Cerebellar cortex (tissue), 1 donor: Measurements from ENCODE around the gene STRADA.

Experiments
- DNase-seq: peaks from one replicate; pipeline ENCODE4 v3.0.0-alpha.2; 2015; ENCODE audit warnings: low spot score

The STRADA gene

GRCh38 chr17:63741408-63742173 lies at the start of gene STRADA:
Gene STRADA, minus strand, starts transcription at chr17:63741799. Its CDS starts 13,430 bp downstream, at chr17:63728369.
- DNase-seq, result peak; percentile 99

GRCh38 chr17:63790057-63790456 lies 48.5 kb upstream of the STRADA start:
- no peak for DNase-seq

GRCh38 chr17:63786971-63787711 lies 45.5 kb upstream of the STRADA start:
- no peak for DNase-seq

- no peak for DNase-seq
These were observed 44.5 kb upstream of the STRADA start for GRCh38 chr17:63786117-63786516.

- DNase-seq, result no peak
These were observed 44.0 kb upstream of the STRADA start for GRCh38 chr17:63785556-63785955.

GRCh38 chr17:63783522-63783921 lies 41.9 kb upstream of the STRADA start:
- no peak for DNase-seq

- DNase-seq, result no peak
These were observed 39.3 kb upstream of the STRADA start for GRCh38 chr17:63780928-63781327.

GRCh38 chr17:63780507-63780906 lies 38.9 kb upstream of the STRADA start:
- no peak for DNase-seq

GRCh38 chr17:63775420-63775819 lies 33.8 kb upstream of the STRADA start:
- DNase-seq, result no peak

GRCh38 chr17:63774969-63775265 lies 33.3 kb upstream of the STRADA start:
- no peak for DNase-seq

GRCh38 chr17:63774141-63774968 lies 32.8 kb upstream of the STRADA start, which contains the start of gene DDX42:
Gene DDX42, plus strand, starts transcription at chr17:63774170. Its CDS starts 12,880 bp downstream, at chr17:63787050.
- peak; percentile 21 for DNase-seq

GRCh38 chr17:63773272-63774140 lies 31.9 kb upstream of the STRADA start, which contains the start of gene CCDC47:
Gene CCDC47, minus strand, starts transcription at chr17:63773597. Its CDS starts 7,422 bp downstream, at chr17:63766175.
- DNase-seq, result peak; percentile 100

- peak; percentile 23 for DNase-seq
These were observed 31.2 kb upstream of the STRADA start for GRCh38 chr17:63772801-63773271.

GRCh38 chr17:63768433-63768832 lies 26.8 kb upstream of the STRADA start:
- no peak for DNase-seq

- DNase-seq, result no peak
These were observed 25.2 kb upstream of the STRADA start for GRCh38 chr17:63766754-63767153.

GRCh38 chr17:63764716-63765115 lies 23.1 kb upstream of the STRADA start:
- no peak for DNase-seq

GRCh38 chr17:63762161-63763078 lies 20.8 kb upstream of the STRADA start:
- DNase-seq, result no peak

- DNase-seq, result no peak
These were observed 19.4 kb upstream of the STRADA start for GRCh38 chr17:63760771-63761539.

- DNase-seq, result no peak
These were observed 16.8 kb upstream of the STRADA start for GRCh38 chr17:63758428-63758827.
